Islet precursor cell (in vitro differentiated cells): Measurements from ENCODE around the gene AMELX.

Experiments
- DNase-seq: peaks from one replicate; pipeline ENCODE4 v3.0.0-alpha.2; 2018

AMELX gene

DNA sequence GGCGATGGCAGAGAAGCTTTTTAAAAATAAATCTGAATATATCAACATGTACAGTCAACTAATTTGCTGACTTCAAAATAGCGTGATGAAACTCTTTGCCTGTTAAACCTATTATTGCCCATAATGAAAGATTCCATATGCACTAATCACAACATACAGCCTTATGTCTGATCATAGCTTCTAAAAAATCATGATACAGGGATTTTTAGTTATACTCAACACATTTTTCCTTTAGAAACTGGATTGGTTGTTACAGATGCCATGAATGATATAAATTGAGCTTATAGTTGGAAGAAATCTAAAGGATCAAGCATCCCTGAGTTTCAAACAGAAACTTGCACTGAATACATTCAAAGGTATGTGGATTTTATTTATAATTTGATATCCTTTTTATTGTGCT lies at the start of gene AMELX:
TSS of gene AMELX (plus strand) at position 301 of the 400 bp plus-strand sequence. CDS start 1,376 bp downstream, outside the sequence.
- DNase-seq: no peak

DNA sequence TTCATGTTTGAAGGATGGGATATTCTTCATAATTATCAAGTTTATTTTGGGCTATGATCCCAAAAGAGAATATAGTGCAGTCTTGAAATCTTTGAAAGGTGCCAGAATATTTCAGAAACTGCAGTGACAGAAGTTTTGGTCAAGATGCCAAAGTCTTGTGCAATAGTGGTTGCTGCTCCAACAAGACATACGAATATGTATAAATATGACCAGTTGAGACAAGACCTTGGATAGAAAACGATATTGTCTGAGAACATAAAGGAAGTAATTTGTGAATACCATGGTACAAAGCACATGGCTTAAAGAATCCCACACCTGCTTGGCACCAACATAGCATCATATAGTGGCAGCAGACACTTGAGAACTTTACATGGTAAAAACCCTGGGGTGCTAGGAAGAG lies 48.6 kb upstream of the AMELX start:
- no peak for DNase-seq

DNA sequence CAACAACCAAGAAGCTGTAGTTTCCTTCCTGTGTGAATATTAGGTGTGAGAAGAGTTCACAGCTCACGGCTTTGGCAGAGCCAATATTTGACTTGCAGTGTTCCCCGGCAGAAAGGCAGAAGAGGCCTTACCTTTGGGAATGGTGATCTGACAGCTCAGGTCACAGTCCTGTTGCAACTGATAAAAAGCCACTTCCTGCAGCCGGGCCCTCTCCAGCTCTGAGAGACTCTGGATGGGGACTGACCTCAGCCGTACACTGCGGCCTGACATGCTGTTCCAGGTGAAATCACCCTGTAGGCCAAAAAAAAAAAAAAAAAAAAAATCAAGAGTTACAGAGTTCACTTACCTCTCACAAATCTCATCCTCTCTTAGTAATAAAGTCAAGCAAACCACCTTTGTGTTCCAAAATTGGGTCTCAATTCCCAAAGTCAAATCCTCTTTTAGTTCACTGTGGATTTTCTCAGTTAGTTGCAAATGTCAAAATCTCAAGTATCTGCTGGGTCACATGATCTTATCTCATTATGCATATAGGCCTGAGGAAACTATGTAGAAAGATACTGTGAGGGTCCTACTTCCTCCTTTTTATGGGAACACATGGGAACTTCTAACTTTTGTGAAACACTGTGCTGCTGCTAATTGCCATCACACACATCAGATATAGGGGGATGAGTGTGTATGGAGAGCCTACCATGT lies 38.6 kb upstream of the AMELX start:
- no peak for DNase-seq

DNA sequence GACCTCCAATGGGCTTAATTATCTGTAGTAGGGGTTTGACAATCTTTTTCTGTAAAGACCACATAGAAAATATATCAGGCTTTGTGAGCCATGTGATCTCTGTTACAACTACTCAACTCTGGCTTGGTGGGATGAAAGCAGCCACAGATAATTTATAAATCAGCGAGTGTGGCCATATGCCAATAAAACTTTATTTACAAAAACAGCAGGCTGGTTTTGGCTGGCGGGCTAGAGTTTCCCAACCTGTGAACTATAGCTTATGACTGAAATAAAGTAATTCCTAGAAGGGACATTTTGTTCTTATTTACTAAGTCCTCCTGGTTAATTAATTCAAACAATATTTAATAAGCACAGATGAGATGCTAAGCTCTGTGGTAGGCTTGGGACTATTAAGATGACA lies 35.9 kb upstream of the AMELX start:
- no peak for DNase-seq

DNA sequence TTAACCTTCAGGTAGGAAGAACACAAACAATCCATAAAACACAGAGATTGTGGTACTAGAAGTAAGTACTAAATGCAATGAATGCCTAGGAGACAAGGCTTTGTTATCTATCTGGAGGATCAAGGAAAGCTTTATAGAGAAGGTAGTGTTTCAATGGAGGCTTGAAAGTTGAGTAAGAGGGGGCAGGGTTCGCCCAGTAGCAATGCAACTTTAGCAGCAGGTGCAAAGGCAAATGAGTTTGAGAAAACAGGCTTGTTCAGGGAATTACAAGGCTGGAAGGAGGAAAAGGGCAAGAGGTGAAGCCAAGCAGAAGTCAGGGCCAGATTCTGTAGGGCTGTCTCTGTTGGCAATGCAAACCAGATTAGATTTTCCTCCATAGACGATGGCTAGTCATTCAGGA lies 35.5 kb upstream of the AMELX start:
- no peak for DNase-seq

DNA sequence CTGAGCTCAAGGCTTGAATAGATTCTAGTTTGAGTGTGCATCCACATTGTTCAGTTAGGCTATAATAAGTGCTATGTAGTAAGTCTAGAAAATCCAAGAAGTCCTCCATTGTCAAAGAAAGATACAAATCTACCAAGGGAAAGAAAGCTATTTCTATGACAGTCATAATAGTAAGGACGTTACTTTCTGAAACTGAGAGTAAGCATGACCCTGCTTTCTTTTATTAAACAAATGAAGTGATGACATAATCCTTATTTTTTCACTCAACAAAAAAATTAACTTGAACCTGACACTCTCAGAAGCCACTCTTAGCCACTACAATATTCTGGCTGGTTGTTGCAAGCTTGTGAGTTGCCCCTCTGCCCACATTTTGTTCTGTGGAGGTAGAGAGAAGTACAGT lies 33.8 kb upstream of the AMELX start:
- no peak for DNase-seq

DNA sequence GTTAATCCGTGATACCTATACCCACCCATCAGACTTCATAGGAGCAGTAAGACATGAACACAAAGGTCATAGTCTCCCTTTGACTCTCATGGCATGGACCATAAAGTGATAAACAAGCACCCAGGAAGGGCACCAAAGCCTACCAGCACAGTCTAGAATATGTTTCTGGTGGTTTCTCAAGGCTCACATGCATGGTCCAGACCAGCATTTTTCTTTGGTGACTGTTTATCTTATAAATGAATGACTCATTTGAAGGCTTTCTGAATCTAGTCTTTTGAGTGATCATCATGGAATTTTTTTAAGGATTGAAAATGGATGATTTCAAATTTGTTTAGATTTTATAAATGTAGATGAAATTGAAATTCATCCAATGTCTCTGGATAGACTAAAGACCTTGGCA lies 32.0 kb upstream of the AMELX start:
- no peak for DNase-seq

DNA sequence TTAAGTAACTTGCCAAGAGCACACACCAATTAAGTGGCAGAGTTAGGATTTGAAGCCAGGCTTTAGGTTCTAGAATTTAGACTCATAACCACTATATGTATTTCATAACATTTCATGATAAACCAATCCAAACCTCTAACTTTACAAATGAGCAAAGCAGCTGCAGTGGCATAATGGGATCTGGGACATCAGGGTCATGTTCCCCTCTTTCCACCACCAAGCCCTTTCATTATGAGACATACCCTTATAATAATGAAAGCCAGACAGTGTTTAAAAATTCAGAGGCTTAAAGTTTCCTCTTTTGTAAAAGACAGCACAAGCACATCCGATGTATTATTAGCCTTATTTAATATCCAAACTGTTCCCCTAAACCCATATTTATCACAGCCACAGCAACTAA lies 28.3 kb upstream of the AMELX start:
- no peak for DNase-seq

DNA sequence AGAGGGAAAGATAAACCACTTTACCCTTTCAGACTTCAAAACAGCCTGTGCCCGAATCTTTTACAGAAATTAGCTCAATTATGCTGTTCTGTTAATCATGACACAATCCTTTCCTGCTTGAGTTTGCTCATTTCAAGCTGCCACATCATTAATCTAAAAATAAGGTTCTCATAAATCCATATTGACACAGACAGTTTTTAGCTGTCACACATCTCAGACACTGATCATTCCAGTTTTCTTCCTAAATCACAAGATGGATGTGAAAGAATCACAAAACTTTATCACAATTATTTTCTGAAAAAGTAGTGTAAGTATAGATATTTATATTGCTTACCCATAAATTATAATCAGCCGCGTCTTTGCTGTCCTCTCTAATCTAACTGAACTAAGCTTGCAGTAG lies 27.9 kb upstream of the AMELX start:
- DNase-seq: no peak

DNA sequence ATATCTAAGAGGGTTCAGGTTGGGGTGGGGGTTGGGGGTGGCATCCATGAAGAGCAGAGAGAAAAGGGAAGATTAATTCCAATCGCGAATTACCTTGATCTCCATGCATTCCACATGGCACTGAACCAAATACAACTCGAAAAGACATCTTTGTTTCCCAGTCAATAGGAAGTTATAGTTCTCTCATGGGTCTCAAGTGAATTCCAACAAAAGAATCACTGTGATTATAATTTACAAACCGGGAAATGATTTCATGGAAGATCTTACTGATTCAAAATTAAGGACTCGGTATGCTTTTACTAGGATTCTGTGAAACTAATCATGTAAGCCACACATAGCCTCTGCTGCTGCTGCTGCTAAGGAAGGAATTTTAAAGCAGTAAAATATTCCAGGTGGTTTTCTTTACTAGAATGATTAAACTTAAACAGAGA lies 26.6 kb upstream of the AMELX start:
- no peak for DNase-seq

DNA sequence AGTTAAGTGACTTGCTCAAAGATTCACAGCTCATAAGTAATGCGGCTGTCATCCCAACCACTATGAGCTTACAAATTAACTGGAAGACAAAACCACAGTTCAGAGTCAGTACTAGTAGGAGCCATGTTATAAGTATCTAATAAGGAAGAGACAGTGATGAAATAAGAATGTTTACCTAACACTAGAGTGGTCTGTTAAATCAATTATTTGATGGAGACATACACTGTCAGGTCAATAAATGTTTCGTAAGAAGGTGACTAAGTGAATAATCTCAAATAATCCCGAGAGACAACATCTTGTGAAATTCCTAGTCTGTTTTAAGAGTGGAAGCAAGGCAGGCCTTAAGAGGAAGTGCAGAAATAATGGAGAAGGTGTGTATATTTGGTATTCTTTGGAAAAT lies 25.8 kb upstream of the AMELX start:
- no peak for DNase-seq

DNA sequence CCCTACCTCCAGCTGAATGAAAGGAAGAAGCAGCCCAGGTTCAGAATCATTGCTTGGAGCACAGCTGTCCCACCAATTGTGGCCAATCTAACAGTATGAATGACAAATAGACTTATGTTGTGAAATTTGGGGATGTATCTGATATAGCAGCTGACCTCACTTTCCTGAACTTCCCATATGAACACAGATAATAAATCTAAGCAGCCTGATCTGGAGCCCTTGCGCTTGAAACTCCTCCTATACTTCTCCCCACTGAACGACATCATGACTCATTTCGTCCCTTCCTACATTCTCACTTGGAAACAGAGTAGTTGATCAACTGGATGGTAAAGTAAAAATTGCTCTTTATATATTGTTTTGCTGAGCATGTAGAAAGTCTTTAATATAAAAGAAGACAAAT lies 24.2 kb upstream of the AMELX start:
- DNase-seq: no peak

DNA sequence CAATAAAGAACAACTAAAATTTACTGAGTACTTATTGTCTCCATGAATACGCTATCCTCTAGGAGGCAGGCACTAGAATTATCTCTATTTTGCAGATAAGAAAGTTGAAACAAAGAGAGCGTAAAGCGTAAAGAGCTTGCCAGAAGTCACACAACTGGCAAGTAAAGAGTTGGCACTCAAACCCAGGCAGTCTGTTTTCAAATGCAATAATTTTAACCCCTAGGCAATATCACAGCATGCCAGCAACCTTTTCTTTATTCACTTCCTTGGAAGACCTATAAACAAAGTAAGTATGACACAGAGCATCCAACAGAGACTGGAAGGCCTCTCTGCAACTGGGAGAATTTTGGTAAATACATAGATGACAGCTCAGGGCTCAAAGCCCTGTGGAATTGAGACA lies 23.2 kb upstream of the AMELX start:
- DNase-seq: no peak

DNA sequence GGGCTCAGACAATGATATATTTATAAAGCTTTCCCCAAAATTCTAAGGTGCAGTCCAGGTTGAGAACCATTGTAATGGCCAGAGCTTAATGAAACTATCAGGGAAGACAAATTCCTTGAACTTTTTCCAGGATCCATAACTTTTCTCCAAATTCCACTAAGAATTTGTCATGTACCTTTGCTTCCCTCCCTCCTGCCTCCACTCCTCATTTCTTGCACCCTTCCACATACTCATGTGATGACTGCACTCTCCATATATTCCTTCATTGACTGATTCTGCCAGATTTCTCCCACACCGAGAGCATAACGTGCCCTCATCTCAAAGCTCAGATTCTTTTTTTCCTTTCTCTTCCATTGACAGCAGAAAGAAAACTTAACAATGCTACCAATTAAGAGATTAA lies 20.9 kb upstream of the AMELX start:
- DNase-seq: no peak

DNA sequence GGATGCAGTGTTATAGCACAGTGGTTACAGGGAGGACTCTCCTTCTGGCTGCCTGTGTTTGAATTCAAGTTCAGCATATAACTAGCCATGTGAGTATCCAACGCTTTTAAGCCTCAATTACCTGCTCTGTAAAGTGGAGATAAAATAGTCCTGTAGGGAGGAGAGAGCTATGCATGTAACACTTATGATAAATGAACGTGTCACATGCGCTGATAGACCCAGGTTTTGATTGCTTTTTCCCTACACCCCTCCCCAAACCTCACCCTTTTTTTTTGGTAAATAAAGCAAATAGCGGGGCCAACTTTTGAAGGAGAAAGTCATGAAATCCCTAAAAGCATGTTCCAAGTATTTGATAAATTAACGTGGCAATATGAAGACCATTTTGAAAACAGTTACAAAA lies 20.4 kb upstream of the AMELX start:
- no peak for DNase-seq

DNA sequence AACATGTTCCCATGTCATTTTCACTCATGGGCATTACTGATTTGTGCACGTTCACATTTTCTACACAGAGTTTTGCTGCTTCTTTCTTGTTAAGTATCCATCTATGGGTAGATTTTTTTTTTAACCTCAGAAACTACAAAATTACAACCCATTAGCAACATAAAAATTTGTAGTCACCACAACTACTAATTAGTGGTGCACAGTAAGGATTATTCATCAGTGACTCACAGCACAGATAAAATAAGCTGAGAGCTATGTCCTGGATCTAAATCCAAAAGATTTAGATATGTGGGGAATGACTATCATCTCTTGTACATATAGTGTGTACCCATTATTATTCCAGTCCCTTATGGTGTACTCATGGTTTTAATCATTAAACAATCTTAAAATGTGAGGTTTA lies 19.7 kb upstream of the AMELX start:
- no peak for DNase-seq

DNA sequence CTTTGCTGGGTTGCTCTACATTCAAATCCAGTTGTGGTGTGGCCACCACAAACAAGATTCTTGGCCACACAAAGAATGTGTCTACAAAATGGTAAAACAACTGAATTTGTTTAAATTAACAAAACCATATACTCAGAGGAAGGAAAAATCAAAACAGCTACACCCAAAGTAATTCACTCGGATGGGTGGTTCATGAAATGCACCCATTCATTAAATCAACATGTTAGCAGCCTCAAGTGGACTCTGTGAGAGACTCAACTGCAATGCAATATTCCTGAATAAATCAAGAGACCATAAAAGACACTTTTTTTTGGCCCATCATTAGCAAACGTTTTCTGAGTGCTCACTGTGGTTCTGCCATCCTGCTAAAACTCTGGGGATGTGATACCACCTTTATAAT lies 11.2 kb upstream of the AMELX start:
- no peak for DNase-seq

DNA sequence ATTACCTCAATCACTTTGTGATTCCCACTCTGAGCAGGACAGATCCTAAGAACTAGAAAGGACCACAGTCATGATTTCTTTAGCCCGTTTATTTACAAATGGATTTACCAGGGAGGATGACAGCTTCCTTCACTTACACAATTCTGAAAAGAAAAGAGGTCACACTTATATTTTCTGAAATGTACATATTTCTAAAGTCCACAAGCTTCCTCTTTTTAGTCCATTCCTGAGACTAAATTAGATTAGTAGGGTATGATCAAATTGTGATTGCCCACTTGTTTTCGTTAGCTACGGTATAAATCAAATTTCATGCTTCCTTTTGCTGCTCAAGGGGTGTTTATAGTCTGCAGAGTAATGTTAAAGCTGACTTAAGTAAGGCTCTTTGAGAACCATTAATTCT lies 7.6 kb upstream of the AMELX start:
- no peak for DNase-seq

DNA sequence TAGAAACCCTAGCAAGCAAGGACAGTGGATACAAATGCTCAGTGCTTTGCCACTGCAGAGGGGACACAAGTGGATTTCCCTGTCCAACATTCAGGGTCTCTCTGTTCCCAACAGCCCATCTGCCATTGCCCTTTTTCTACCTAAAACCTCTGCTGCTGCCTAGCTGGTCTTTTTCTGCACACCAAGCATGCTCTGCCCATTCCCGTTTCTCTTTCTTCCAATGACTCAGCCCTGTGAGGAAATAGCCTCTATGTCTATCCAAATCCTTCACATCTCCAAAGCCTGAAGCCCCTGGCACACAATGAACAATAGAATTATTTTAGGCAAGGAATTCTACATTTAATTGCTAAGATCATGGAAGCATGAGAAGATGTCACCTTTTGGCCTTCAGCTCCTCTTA lies 5.7 kb upstream of the AMELX start:
- DNase-seq: no peak

DNA sequence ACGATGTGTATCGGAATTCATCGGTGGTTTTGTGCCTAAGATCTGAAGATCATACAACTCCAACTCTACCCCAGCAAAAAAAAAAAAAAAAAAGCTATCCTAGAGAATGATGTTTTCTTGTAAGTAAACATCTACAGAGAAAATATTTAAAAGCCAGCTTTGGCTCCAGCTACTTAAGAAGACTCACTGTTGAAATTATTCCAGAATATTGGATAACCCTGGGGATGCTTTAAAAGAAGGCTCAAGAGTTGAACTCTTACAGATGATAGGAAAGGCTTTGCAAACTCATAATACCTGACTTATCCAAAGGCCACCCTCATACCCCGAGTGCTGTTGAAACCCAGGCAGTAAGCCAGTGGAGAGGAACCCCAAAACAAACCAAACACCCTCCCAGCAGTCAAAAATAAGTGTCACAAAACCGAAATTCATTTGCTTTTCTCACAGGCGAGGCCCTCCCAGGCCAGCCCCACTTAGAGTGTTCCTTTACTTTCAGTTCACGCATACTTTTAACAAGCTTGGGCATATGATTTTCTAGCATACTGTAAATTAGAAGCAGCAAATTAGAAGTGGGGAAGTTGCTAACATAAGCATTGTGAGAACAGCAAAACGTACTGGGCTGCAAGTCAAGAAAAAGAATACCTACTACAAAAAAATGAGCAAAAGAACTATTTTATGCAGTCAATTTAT lies 2.7 kb upstream of the AMELX start:
- DNase-seq: no peak

DNA sequence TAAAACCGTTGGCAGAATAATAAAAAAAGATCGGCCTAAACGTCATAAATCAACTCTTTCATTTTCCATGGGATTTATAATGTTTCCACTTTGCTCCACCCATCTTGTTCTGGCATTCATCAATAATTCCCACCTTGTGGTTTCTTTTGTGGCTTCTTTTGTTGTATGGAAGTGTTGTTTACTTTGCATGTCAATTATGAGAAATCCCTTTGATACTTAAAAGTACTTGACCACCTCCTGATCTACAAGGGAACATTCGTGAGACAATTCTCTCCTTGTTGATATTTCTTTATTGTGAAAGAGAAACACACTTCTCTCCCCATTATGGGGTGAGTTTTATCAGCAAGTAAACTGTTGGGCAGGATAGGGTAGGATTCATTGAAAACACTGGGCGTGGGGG lies 2.8 kb downstream of the AMELX start:
- no peak for DNase-seq

DNA sequence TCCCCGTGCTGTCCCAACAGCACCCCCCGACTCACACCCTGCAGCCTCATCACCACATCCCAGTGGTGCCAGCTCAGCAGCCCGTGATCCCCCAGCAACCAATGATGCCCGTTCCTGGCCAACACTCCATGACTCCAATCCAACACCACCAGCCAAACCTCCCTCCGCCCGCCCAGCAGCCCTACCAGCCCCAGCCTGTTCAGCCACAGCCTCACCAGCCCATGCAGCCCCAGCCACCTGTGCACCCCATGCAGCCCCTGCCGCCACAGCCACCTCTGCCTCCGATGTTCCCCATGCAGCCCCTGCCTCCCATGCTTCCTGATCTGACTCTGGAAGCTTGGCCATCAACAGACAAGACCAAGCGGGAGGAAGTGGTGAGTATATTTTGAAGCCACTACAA lies 5.4 kb downstream of the AMELX start:
- no peak for DNase-seq

DNA sequence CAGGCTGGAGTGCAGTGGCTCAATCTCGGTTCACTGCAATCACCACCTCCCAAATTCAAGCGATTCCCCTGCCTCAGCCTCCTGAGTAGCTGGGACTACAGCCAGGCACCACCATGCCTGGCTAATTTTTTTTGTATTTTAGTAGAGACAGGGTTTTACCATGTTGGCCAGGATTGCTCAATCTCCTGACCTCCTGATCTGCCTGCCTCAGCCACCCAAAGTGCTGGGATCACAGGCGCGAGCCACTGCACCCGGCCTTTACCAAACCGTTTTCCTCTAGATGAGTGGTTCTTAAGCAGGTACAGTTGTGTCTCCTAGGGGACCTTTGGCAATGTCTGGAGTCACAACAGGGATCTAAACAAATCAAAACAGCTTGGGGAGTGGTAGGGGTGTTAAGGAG lies 11.6 kb downstream of the AMELX start:
- DNase-seq: no peak

DNA sequence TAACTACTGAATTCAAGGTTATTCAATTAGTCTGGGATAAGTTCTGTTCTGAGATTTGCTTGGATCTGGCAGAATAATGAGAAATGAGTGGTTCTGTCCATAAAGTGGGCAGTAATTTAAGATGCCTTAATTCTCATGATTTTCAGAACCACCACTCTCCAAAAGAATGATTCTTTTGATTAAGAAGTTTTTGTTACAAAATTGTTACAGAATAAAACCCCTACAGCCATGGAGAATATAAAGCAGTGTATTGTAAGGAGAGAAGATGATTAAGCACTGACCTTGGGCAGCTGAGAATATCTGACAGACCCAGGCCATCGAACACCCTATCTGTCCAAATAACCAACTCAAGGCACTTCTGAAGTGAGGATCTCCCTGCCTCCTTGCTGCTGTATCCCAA lies 12.4 kb downstream of the AMELX start:
- no peak for DNase-seq

DNA sequence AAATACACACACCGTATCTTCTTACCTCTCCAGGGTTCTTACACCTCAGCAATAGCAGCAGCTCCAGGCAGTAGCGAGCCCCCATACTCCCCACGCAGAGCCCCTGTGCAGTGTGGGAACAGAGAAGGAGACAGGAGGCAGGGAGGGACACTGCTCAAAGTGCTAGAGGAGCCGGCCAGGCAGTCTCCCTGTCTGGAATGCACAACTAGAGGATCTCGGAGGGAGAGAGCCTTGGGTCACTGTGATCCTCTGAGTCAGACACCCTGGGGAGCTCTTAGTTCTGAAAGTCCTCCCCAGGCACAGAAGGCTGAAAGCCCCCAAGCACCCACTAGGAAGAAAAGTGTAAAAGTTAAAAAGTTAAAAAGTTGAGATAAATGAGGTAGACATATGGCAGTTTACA lies 16.0 kb downstream of the AMELX start:
- DNase-seq: peak; percentile 56
